ENCODE measurements around the gene CIBAR2. TPM values are rescaled to one million over a fixed set of nuclear protein-coding genes. Genes with fewer than 3 reads are reported as not detected.

CIBAR2 gene
- total and polyA plus RNA-seq, 9 of the 15 experiments (the other 6 are each of a cell fraction or from before 2014, with no cell fraction given): not detected

DNA sequence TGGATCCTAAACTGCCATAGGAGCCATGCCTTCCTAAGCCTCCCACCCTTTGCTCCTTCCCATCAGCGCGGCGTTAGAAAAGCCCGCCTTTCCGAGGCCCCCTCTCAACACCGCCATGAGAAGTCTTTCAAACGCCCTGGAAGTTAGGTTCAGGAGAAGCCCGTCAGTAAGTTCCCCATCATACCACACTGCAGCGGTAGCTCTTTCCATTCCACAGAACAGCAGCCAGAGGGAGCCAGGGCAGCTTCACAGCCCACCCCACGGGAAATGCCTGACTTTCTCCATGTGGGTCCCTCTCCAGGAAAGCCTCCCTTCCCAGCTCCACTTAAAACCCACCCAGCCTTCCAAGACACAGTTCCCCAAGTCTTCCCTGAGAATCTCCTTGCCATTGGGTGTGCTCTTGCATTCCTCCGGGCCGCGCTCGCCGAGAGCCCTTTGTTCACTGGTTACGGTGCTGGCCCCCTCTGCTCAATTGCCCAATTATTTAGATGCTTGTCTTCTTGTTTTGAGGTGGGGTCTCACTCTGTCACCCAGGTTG lies 56.0 kb downstream of the CIBAR2 start (continued):
- TF ChIP-seq, protein P1, sequence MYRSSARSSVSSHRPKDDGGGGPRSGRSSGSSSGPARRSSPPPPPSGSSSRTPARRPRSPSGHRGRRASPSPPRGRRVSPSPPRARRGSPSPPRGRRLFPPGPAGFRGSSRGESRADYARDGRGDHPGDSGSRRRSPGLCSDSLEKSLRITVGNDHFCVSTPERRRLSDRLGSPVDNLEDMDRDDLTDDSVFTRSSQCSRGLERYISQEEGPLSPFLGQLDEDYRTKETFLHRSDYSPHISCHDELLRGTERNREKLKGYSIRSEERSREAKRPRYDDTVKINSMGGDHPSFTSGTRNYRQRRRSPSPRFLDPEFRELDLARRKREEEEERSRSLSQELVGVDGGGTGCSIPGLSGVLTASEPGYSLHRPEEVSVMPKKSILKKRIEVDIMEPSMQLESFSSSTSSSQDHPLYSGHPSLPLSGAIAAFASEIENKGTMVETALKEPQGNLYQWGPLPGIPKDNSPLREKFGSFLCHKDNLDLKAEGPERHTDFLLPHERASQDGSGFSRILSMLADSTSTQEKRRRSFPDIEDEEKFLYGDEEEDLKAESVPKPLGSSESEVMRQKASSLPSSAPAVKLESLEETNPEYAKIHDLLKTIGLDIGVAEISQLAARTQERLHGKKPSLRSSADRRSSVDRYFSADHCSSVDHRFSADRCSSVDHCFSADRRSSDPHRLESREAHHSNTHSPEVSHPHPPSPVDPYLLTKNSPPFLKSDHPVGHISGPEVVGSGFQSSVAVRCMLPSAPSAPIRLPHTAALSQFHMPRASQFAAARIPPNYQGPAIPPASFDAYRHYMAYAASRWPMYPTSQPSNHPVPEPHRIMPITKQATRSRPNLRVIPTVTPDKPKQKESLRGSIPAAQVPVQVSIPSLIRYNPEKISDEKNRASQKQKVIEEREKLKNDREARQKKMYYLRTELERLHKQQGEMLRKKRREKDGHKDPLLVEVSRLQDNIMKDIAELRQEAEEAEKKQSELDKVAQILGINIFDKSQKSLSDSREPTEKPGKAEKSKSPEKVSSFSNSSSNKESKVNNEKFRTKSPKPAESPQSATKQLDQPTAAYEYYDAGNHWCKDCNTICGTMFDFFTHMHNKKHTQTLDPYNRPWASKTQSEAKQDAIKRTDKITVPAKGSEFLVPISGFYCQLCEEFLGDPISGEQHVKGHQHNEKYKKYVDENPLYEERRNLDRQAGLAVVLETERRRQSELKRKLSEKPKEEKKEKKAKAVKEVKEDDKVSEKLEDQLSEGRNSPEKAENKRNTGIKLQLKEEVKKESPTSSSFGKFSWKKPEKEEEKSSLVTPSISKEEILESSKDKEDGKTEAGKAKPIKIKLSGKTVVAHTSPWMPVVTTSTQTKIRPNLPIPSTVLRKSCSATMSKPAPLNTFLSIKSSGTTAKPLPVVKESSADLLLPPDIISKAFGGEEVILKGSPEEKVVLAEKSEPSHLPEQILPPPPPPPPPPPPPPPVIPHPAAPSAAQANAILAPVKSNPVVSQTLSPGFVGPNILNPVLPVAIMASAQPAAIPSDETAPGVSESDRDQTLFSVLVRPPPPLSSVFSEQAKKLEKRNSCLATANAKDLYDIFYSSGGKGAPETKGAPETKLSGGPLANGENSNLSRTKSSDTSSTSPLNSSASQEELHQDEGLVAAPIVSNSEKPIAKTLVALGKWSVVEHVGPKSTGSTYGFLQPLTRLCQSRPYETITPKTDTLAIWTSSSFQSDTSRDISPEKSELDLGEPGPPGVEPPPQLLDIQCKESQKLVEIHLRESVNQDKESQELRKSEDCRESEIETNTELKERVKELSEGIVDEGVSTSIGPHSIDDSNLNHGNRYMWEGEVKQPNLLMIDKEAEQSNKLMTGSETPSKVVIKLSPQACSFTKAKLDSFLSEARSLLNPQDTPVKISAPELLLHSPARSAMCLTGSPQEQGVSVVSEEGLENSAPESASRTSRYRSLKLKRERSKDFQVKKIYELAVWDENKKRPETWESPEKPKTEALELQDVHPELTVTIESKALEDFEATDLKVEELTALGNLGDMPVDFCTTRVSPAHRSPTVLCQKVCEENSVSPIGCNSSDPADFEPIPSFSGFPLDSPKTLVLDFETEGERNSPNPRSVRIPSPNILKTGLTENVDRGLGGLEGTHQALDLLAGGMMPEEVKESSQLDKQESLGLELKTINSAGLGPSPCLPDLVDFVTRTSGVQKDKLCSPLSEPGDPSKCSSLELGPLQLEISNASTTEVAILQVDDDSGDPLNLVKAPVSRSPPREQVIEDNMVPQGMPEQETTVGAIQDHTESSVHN (IDR thresholded peaks at IDR 0.05; ENCODE audit: borderline replicate concordance in 1 of 2, low read depth in 1 of 2): no peak
- TF ChIP-seq TOE1 (IDR thresholded peaks at IDR 0.05; ENCODE audit: borderline replicate concordance) (no peak), TOE1 (CRISPR knock-in tag; IDR thresholded peaks at IDR 0.05; ENCODE audit: borderline replicate concordance, low read depth) (no peak), ZNF76 (CRISPR knock-in tag; IDR thresholded peaks at IDR 0.05; ENCODE audit: borderline replicate concordance) (no peak), POLR2G (IDR thresholded peaks at IDR 0.05; ENCODE audit: low read depth, low read length) (no peak), HNRNPL (IDR thresholded peaks at IDR 0.05; ENCODE audit: low read depth, low read length) (no peak), JUNB (CRISPR knock-in tag; conservative IDR thresholded peaks at IDR 0.05) (no peak), FOXO4 (CRISPR knock-in tag; IDR thresholded peaks at IDR 0.05) (no peak), HNRNPUL1 (IDR thresholded peaks at IDR 0.05; ENCODE audit: low read length) (no peak), ZNF695 (CRISPR knock-in tag; IDR thresholded peaks at IDR 0.05) (no peak), MBD2 (IDR thresholded peaks at IDR 0.05; ENCODE audit: borderline replicate concordance, low read depth) (no peak), TFAM (CRISPR knock-in tag; conservative IDR thresholded peaks at IDR 0.05) (no peak), ZBED1 (IDR thresholded peaks at IDR 0.05) (no peak), BRF1 (IDR thresholded peaks at IDR 0.05; ENCODE audit: borderline replicate concordance, extremely low read depth, insufficient read length) (no peak)
- TF ChIP-seq, protein P2, sequence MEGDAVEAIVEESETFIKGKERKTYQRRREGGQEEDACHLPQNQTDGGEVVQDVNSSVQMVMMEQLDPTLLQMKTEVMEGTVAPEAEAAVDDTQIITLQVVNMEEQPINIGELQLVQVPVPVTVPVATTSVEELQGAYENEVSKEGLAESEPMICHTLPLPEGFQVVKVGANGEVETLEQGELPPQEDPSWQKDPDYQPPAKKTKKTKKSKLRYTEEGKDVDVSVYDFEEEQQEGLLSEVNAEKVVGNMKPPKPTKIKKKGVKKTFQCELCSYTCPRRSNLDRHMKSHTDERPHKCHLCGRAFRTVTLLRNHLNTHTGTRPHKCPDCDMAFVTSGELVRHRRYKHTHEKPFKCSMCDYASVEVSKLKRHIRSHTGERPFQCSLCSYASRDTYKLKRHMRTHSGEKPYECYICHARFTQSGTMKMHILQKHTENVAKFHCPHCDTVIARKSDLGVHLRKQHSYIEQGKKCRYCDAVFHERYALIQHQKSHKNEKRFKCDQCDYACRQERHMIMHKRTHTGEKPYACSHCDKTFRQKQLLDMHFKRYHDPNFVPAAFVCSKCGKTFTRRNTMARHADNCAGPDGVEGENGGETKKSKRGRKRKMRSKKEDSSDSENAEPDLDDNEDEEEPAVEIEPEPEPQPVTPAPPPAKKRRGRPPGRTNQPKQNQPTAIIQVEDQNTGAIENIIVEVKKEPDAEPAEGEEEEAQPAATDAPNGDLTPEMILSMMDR (IDR thresholded peaks at IDR 0.05 in 2 of 3, conservative IDR thresholded peaks at IDR 0.05 in 1 of 3; ENCODE audit: insufficient read depth in 2 of 3, low read depth in 1 of 3, low read length in 3 of 3): peak; percentile 63 to 70 (median 68)
- TF ChIP-seq, protein P3, sequence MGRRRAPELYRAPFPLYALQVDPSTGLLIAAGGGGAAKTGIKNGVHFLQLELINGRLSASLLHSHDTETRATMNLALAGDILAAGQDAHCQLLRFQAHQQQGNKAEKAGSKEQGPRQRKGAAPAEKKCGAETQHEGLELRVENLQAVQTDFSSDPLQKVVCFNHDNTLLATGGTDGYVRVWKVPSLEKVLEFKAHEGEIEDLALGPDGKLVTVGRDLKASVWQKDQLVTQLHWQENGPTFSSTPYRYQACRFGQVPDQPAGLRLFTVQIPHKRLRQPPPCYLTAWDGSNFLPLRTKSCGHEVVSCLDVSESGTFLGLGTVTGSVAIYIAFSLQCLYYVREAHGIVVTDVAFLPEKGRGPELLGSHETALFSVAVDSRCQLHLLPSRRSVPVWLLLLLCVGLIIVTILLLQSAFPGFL (CRISPR knock-in tag; IDR thresholded peaks at IDR 0.05): no peak

Measured in K562 (cell line).